Heart right ventricle (tissue), 12 donors: ENCODE results near the gene WASF2. TPM values are rescaled to one million over a fixed set of nuclear protein-coding genes. Genes with fewer than 3 reads are reported as not detected.

Experiments
- polyA plus RNA-seq, 2 donors: library from polyadenylated mRNA; stranded (reverse); fragments of 200-250 nt; gene quantifications; one replicate each; pipeline ENCODE4 v1.2.3, GENCODE V29; 2013
- total RNA-seq, 10 donors: library from RNA; stranded (reverse); fragmentation: NEBNext Ultra II Directional in 3 of 10; extraction: Animal tissue kit (Norgen Biotek cat#: 25700) in 3 of 10; gene quantifications; one replicate each; pipeline versions ENCODE4 v1.2.1 to v1.2.4, GENCODE V29; 2021 to 2023
- donor health status: ischemic (EF 13 %, LVEDD 7.1; RV severe dilation, severe dysfunction).
- donor health status: healthy with polysubstance abuse.
- donor health status: DM: no; HTN: yes; CAD: no.
- donor health status: DM: no; HTN: no; CAD: no.
- donor health status: ischemic (EF 25% LVEDD 6.9; RV normal size, moderate dysfunction).
- donor health status: ischemic (EF 25% LVEDD 5.7; RV mildly dilated, moderate dysfunction).
- donor health status: healthy.
- donor health status: nonischemic (EF 11% LVEDD 7.7; RV severe dilation, severe dysfunction).
- donor health status: DM: yes; HTN: yes; CAD: no.
- donor health status: PGD.
- donor health status: ischemic (EF 29% LVEDD 5.4; RV normal size, mild dysfunction).
- donor health status: nonischemic (EF 23%, LVEDD 6.1; RV moderate dilation, normal function).

Gene WASF2
- total and polyA plus RNA-seq, 12 donors, result 19.6 to 75.4 (median 50.5) TPM

Other genes starting within 250 kb of the WASF2 start
- 10 to 100 TPM; 24.1 to 32.8 (median 26.4) TPM for gene TMEM222, start 168.0 kb downstream of the WASF2 start, total RNA-seq
- 10 to 100 TPM; 32.2 to 47.2 TPM for gene TMEM222, start 168.0 kb downstream of the WASF2 start, polyA plus RNA-seq
- gene SYTL1, start 148.1 kb downstream of the WASF2 start, total RNA-seq, result 1 to 10 TPM in 2 of 10 donors, under 1 TPM in 8; 0.30 to 4.3 (median 0.68) TPM
- gene SYTL1, start 148.1 kb downstream of the WASF2 start, polyA plus RNA-seq, result 1 to 10 TPM in 1 of 2 donors, under 1 TPM in 1; 0.46 to 2.5 TPM
- gene MAP3K6, start 123.2 kb downstream of the WASF2 start, total RNA-seq, result 10 to 100 TPM; 18.6 to 71.1 (median 27.1) TPM
- 100 to 1,000 TPM in 1 of 2 donors, 10 to 100 TPM in 1; 58.5 to 179 TPM for gene MAP3K6, start 123.2 kb downstream of the WASF2 start, polyA plus RNA-seq
- gene FCN3, start 115.3 kb downstream of the WASF2 start, total RNA-seq, result 100 to 1,000 TPM in 1 of 10 donors, 10 to 100 TPM in 3, 1 to 10 TPM in 6; 1.6 to 161 (median 4.2) TPM
- 100 to 1,000 TPM; 124 to 210 TPM for gene FCN3, start 115.3 kb downstream of the WASF2 start, polyA plus RNA-seq
- not detected for gene CD164L2, start 106.8 kb downstream of the WASF2 start, total RNA-seq
- gene CD164L2, start 106.8 kb downstream of the WASF2 start, polyA plus RNA-seq, result not detected
- 1 to 10 TPM in 2 of 10 donors, under 1 TPM in 7, not detected in 1; 0.27 to 2.0 (median 0.42) TPM for gene GPR3, start 97.5 kb downstream of the WASF2 start, total RNA-seq
- 1 to 10 TPM in 1 of 2 donors, under 1 TPM in 1; 0.29 to 3.4 TPM for gene GPR3, start 97.5 kb downstream of the WASF2 start, polyA plus RNA-seq
- gene AHDC1, start 114.0 kb upstream of the WASF2 start, total RNA-seq, result 10 to 100 TPM; 32.2 to 53.1 (median 42.9) TPM
- 10 to 100 TPM; 17.0 to 33.7 TPM for gene AHDC1, start 114.0 kb upstream of the WASF2 start, polyA plus RNA-seq
- gene FGR, start 145.0 kb upstream of the WASF2 start, total RNA-seq, result 10 to 100 TPM in 1 of 10 donors, 1 to 10 TPM in 9; 1.4 to 11.0 (median 2.4) TPM
- 1 to 10 TPM; 4.8 to 6.9 TPM for gene FGR, start 145.0 kb upstream of the WASF2 start, polyA plus RNA-seq
- 100 to 1,000 TPM in 2 of 10 donors, 10 to 100 TPM in 8; 24.2 to 143 (median 43.7) TPM for gene IFI6, start 182.0 kb upstream of the WASF2 start, total RNA-seq
- 10 to 100 TPM; 50.6 to 97.2 TPM for gene IFI6, start 182.0 kb upstream of the WASF2 start, polyA plus RNA-seq
- 10 to 100 TPM in 9 of 10 donors, 1 to 10 TPM in 1; 9.6 to 15.1 (median 13.1) TPM for gene FAM76A, start 235.8 kb upstream of the WASF2 start, total RNA-seq
- 1 to 10 TPM; 2.8 to 5.4 TPM for gene FAM76A, start 235.8 kb upstream of the WASF2 start, polyA plus RNA-seq